ENCODE results near the gene RAB3D. TPM values are rescaled to one million over a fixed set of nuclear protein-coding genes. Genes with fewer than 3 reads are reported as not detected.

The RAB3D gene
- total and polyA plus RNA-seq, 2 donors (not counting 1 experiment from before 2014, with no cell fraction given) = 11.5 to 20.0 TPM

DNA sequence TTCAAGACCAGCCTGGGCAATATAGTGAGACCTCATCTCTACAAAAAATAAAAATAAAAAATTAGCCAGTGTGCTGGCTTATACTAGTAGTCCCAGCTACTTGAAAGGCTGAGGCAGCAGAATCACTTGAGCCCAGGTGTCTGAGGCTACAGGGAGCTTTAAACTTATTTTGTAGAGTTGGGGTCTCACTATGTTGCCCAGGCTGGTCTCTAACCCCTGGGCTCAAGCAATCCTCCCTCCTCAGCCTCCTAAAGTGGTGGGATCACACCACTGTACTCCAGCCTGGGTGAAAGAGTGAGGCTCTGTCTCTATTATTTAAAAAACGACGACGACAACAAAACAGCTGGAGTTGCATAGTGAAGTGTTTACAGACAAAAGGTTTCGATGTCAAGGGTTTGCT is 8.0 kb downstream of the RAB3D start:
- Histone ChIP-seq H3K9me3 (ENCODE audit: control insufficient read depth, insufficient read depth, low read depth, low read length) (no peaks in the 10 kb centered on the region), H3K79me2 (ENCODE audit: control insufficient read depth, insufficient read depth, low read length) (no peaks in the 10 kb centered on the region), H3K27ac (ENCODE audit: insufficient read depth, low read length) (no peak overlapping the region), H2AFZ (ENCODE audit: low read length) (no peak overlapping the region), H3K4me2 (ENCODE audit: extremely low read depth, insufficient read depth, low read length) (no peak overlapping the region), H3K36me3 (ENCODE audit: control insufficient read depth, insufficient read depth, low read length) (peaks cover 2% of the 10 kb centered on the region), H3K9ac (ENCODE audit: insufficient read depth, low read length) (no peak overlapping the region), H3K4me1 (ENCODE audit: control insufficient read depth, extremely low read depth, insufficient read depth, low read length) (no peaks in the 10 kb centered on the region), H3K27me3 (ENCODE audit: control insufficient read depth, insufficient read depth, low read length) (no peaks in the 10 kb centered on the region), H4K20me1 (ENCODE audit: control insufficient read depth, extremely low read depth, insufficient read depth, low read length) (no peaks in the 10 kb centered on the region), H3K4me3 (replicated peaks in 1 of 4; ENCODE audit: control extremely low read depth in 1 of 4, insufficient read depth in 1 of 4, low read depth in 3 of 4, low read length in 4 of 4) (no peak overlapping the region)
- no peak for DNase-seq (ENCODE audit: low read depth in 2 of 2)
- TF ChIP-seq, protein P1, sequence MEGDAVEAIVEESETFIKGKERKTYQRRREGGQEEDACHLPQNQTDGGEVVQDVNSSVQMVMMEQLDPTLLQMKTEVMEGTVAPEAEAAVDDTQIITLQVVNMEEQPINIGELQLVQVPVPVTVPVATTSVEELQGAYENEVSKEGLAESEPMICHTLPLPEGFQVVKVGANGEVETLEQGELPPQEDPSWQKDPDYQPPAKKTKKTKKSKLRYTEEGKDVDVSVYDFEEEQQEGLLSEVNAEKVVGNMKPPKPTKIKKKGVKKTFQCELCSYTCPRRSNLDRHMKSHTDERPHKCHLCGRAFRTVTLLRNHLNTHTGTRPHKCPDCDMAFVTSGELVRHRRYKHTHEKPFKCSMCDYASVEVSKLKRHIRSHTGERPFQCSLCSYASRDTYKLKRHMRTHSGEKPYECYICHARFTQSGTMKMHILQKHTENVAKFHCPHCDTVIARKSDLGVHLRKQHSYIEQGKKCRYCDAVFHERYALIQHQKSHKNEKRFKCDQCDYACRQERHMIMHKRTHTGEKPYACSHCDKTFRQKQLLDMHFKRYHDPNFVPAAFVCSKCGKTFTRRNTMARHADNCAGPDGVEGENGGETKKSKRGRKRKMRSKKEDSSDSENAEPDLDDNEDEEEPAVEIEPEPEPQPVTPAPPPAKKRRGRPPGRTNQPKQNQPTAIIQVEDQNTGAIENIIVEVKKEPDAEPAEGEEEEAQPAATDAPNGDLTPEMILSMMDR (conservative IDR thresholded peaks at IDR 0.05 in 1 of 2, IDR thresholded peaks at IDR 0.05 in 1 of 2; ENCODE audit: low read depth in 1 of 2, low read length in 2 of 2) = no peak
- TF ChIP-seq EZH2 (IDR thresholded peaks at IDR 0.05; ENCODE audit: low read length, missing control alignments) = no peak

DNA sequence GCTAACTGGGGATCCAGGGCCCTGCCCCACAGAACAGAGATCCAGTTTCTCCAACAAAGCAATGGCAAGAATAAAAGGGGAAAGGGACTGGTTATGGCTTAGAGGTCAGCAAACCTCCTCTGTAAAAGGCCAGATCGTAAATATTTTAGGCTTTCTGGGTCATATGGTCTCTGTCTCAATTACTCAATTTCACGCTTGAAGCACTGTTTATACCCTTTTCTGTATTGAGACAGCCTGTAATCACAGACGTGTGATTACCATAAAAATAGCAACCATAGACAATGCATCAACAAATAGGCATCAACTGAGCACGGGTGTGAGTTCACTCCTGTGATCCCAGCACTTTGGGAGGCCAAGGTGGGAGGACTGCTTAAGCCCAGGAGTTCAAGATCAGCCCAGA is 9.3 kb downstream of the RAB3D start:
- Histone ChIP-seq H3K4me1 (ENCODE audit: control insufficient read depth, extremely low read depth, insufficient read depth, low read length) (no peaks in the 10 kb centered on the region), H3K27ac (ENCODE audit: insufficient read depth, low read length) (no peak overlapping the region), H3K36me3 (ENCODE audit: control insufficient read depth, insufficient read depth, low read length) (no peaks in the 10 kb centered on the region), H3K79me2 (ENCODE audit: control insufficient read depth, insufficient read depth, low read length) (no peaks in the 10 kb centered on the region), H3K27me3 (ENCODE audit: control insufficient read depth, insufficient read depth, low read length) (no peaks in the 10 kb centered on the region), H3K9ac (ENCODE audit: insufficient read depth, low read length) (no peak overlapping the region), H2AFZ (ENCODE audit: low read length) (no peak overlapping the region), H3K4me2 (ENCODE audit: extremely low read depth, insufficient read depth, low read length) (no peak overlapping the region), H4K20me1 (ENCODE audit: control insufficient read depth, extremely low read depth, insufficient read depth, low read length) (no peaks in the 10 kb centered on the region), H3K4me3 (replicated peaks in 1 of 4; ENCODE audit: control extremely low read depth in 1 of 4, insufficient read depth in 1 of 4, low read depth in 3 of 4, low read length in 4 of 4) (no peak overlapping the region), H3K9me3 (ENCODE audit: control insufficient read depth, insufficient read depth, low read depth, low read length) (no peaks in the 10 kb centered on the region)
- DNase-seq (ENCODE audit: low read depth in 2 of 2) = no peak
- TF ChIP-seq EZH2 (IDR thresholded peaks at IDR 0.05; ENCODE audit: low read length, missing control alignments) = no peak
- TF ChIP-seq, protein P1 (conservative IDR thresholded peaks at IDR 0.05 in 1 of 2, IDR thresholded peaks at IDR 0.05 in 1 of 2; ENCODE audit: low read depth in 1 of 2, low read length in 2 of 2) = no peak

DNA sequence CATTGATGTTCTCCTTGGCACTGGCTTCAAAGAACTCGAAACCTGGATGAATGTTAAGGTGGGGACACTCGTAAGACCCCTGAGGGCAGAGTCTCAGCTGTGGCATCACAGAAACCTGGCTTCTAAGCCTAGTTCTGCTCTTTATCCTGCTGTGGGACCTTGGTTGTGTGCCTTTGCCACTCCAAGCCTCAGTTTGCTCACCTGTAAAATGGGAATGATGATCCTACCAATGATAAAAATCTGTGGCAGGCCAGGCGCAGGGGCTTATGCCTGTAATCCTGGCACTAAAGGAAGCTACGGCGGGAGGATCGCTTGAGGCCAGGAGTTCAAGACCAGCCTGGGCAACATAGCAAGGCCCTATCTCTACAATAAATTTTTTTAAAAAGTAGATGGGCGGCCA is 13.9 kb downstream of the RAB3D start:
- no peak for DNase-seq (ENCODE audit: low read depth in 2 of 2)
- H3K36me3 ChIP-seq (ENCODE audit: control insufficient read depth, insufficient read depth, low read length) = no peaks in the 10 kb centered on the region

More for the DNA sequence above, 13.9 kb downstream of the RAB3D start:
- H3K9me3 ChIP-seq (ENCODE audit: control insufficient read depth, insufficient read depth, low read depth, low read length) = no peaks in the 10 kb centered on the region
- no peaks in the 10 kb centered on the region for H3K27me3 ChIP-seq (ENCODE audit: control insufficient read depth, insufficient read depth, low read length)
- no peak overlapping the region for H3K27ac ChIP-seq (ENCODE audit: insufficient read depth, low read length)
- no peaks in the 10 kb centered on the region for H3K79me2 ChIP-seq (ENCODE audit: control insufficient read depth, insufficient read depth, low read length)
- H3K4me1 ChIP-seq (ENCODE audit: control insufficient read depth, extremely low read depth, insufficient read depth, low read length) = peaks cover 14% of the 10 kb centered on the region
- no peak overlapping the region for H3K4me2 ChIP-seq (ENCODE audit: extremely low read depth, insufficient read depth, low read length)
- H4K20me1 ChIP-seq (ENCODE audit: control insufficient read depth, extremely low read depth, insufficient read depth, low read length) = no peaks in the 10 kb centered on the region
- no peak for TF ChIP-seq EZH2 (IDR thresholded peaks at IDR 0.05; ENCODE audit: low read length, missing control alignments)
- TF ChIP-seq, protein P1 (conservative IDR thresholded peaks at IDR 0.05 in 1 of 2, IDR thresholded peaks at IDR 0.05 in 1 of 2; ENCODE audit: low read depth in 1 of 2, low read length in 2 of 2) = no peak
- H3K9ac ChIP-seq (ENCODE audit: insufficient read depth, low read length) = no peak overlapping the region
- H2AFZ ChIP-seq (ENCODE audit: low read length) = no peak overlapping the region
- H3K4me3 ChIP-seq (replicated peaks in 1 of 4; ENCODE audit: control extremely low read depth in 1 of 4, insufficient read depth in 1 of 4, low read depth in 3 of 4, low read length in 4 of 4) = no peak overlapping the region
